GM12878 (cell line): ENCODE results near the gene MFAP3L.

Experiments
- CBFB ChIP-seq: IDR thresholded peaks from 2 replicates; pipeline ENCODE4 v1.6.1; 2016; ENCODE audit warnings: antibody characterized with exemption, low read depth
- CEBPB ChIP-seq, 2 experiments: fragments of 150-350 bp in 1 of 2; IDR thresholded peaks; 2 replicates each; pipeline ENCODE4 v1.6.1; 2012 to 2014; ENCODE audit warnings: low read depth in 2 of 2, low read length in 2 of 2, borderline replicate concordance in 1 of 2, inconsistent platforms in 1 of 2
- EGR1 ChIP-seq, 2 experiments: IDR thresholded peaks; 1 replicate in 1 of 2; 2 replicates in 1 of 2; pipeline ENCODE4 v1.6.1; 2011 to 2012; ENCODE audit warnings: low read depth in 2 of 2, low read length in 2 of 2, borderline replicate concordance in 1 of 2, mild to moderate bottlenecking in 1 of 2, moderate library complexity in 1 of 2
- EP300 ChIP-seq, 2 experiments: fragments of 150-350 bp in 1 of 2; IDR thresholded peaks; 2 replicates each; pipeline ENCODE4 v1.6.1; 2011 to 2012; ENCODE audit warnings: low read depth in 2 of 2, low read length in 2 of 2, borderline replicate concordance in 1 of 2, improper control_type of control experiment in 1 of 2, inconsistent platforms in 1 of 2; ENCODE audit not compliant: control insufficient read depth in 1 of 2
- ESRRA ChIP-seq: IDR thresholded peaks from 2 replicates; pipeline ENCODE4 v1.6.1; 2012; ENCODE audit warnings: mild to moderate bottlenecking, low read length, improper control_type of control experiment
- HDAC2 ChIP-seq: fragments of 200-600 bp; sonication (generic); IDR thresholded peaks from 2 replicates; pipeline ENCODE4 v1.6.1; 2017
- MXI1 ChIP-seq: fragments of 150-350 bp; IDR thresholded peaks from 2 replicates; pipeline ENCODE4 v1.6.1; 2011; ENCODE audit warnings: low read depth, mild to moderate bottlenecking, inconsistent platforms, low read length, improper control_type of control experiment
- PML ChIP-seq: IDR thresholded peaks from 2 replicates; pipeline ENCODE4 v1.6.1; 2012; ENCODE audit warnings: low read length, inconsistent platforms
- POLR2A ChIP-seq: IDR thresholded peaks from 2 replicates; pipeline ENCODE4 v1.6.1; 2011; ENCODE audit warnings: low read depth, mild to moderate bottlenecking, low read length
- RFX5 ChIP-seq: IDR thresholded peaks from 2 replicates; pipeline ENCODE4 v1.6.1; 2011; ENCODE audit warnings: low read depth, low read length, improper control_type of control experiment
- TF ChIP-seq, protein P1 (sequence below): fragments of 450-650 bp; IDR thresholded peaks from 2 replicates; pipeline ENCODE4 v1.6.1; 2014; ENCODE audit warnings: mild to moderate bottlenecking
- TF ChIP-seq, protein P2 (sequence below): fragments of 450-650 bp; IDR thresholded peaks from 2 replicates; pipeline ENCODE4 v1.6.1; 2018; ENCODE audit warnings: mild to moderate bottlenecking, low read depth, moderate library complexity; ENCODE audit not compliant: partially characterized antibody
- TF ChIP-seq, protein P3 (sequence below): fragments of 450-650 bp; IDR thresholded peaks from 2 replicates; pipeline ENCODE4 v1.6.1; 2016; ENCODE audit warnings: mild to moderate bottlenecking
- TF ChIP-seq, protein P4 (sequence below), 3 experiments: IDR thresholded peaks in 2 of 3; conservative IDR thresholded peaks in 1 of 3; 2 replicates each; pipeline ENCODE4 v1.5.1; 2011; ENCODE audit warnings: low read depth in 3 of 3, low read length in 3 of 3, mild to moderate bottlenecking in 3 of 3, control low read depth in 2 of 3, moderate library complexity in 2 of 3, inconsistent platforms in 1 of 3, mixed read lengths in 1 of 3; ENCODE audit not compliant: control insufficient read depth in 2 of 3, insufficient read depth in 1 of 3; ENCODE audit errors: extremely low read depth in 1 of 3

DNA sequence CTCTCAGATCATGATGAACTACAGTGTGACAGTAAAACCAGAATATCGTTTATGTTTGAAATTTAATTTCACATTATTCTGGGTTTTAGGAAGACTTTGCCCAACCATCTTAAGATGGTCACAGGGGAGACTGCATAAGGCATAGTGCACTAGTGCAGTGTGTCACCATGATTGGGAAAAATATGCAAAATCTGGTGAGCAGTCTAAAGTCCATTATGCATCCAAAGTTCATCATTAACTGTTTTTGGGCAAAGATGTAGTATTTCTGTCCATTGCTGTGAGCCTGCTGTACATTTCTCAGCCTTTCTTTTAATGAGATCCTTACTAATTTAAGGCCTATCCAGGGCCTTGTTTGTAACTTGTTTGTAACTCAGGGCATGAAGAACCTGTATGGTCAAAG is 11.3 kb upstream of the MFAP3L start:
- TF ChIP-seq EP300 (IDR thresholded peaks at IDR 0.05; ENCODE audit: borderline replicate concordance in 1 of 2, control insufficient read depth in 1 of 2, low read depth in 2 of 2, low read length in 2 of 2) (no peak), ESRRA (no peak), CEBPB (IDR thresholded peaks at IDR 0.05; ENCODE audit: borderline replicate concordance in 1 of 2, low read depth in 2 of 2, low read length in 2 of 2) (no peak), PML (no peak), RFX5 (no peak), EGR1 (IDR thresholded peaks at IDR 0.05; ENCODE audit: borderline replicate concordance in 1 of 2, low read depth in 2 of 2, low read length in 2 of 2) (no peak), HDAC2 (no peak), POLR2A (no peak), MXI1 (no peak), CBFB (no peak)
- TF ChIP-seq, protein P1, sequence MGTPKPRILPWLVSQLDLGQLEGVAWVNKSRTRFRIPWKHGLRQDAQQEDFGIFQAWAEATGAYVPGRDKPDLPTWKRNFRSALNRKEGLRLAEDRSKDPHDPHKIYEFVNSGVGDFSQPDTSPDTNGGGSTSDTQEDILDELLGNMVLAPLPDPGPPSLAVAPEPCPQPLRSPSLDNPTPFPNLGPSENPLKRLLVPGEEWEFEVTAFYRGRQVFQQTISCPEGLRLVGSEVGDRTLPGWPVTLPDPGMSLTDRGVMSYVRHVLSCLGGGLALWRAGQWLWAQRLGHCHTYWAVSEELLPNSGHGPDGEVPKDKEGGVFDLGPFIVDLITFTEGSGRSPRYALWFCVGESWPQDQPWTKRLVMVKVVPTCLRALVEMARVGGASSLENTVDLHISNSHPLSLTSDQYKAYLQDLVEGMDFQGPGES = no peak
- TF ChIP-seq, protein P2, sequence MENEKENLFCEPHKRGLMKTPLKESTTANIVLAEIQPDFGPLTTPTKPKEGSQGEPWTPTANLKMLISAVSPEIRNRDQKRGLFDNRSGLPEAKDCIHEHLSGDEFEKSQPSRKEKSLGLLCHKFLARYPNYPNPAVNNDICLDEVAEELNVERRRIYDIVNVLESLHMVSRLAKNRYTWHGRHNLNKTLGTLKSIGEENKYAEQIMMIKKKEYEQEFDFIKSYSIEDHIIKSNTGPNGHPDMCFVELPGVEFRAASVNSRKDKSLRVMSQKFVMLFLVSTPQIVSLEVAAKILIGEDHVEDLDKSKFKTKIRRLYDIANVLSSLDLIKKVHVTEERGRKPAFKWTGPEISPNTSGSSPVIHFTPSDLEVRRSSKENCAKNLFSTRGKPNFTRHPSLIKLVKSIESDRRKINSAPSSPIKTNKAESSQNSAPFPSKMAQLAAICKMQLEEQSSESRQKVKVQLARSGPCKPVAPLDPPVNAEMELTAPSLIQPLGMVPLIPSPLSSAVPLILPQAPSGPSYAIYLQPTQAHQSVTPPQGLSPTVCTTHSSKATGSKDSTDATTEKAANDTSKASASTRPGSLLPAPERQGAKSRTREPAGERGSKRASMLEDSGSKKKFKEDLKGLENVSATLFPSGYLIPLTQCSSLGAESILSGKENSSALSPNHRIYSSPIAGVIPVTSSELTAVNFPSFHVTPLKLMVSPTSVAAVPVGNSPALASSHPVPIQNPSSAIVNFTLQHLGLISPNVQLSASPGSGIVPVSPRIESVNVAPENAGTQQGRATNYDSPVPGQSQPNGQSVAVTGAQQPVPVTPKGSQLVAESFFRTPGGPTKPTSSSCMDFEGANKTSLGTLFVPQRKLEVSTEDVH = no peak
- TF ChIP-seq, protein P3, sequence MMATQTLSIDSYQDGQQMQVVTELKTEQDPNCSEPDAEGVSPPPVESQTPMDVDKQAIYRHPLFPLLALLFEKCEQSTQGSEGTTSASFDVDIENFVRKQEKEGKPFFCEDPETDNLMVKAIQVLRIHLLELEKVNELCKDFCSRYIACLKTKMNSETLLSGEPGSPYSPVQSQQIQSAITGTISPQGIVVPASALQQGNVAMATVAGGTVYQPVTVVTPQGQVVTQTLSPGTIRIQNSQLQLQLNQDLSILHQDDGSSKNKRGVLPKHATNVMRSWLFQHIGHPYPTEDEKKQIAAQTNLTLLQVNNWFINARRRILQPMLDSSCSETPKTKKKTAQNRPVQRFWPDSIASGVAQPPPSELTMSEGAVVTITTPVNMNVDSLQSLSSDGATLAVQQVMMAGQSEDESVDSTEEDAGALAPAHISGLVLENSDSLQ = no peak
- TF ChIP-seq, protein P4, sequence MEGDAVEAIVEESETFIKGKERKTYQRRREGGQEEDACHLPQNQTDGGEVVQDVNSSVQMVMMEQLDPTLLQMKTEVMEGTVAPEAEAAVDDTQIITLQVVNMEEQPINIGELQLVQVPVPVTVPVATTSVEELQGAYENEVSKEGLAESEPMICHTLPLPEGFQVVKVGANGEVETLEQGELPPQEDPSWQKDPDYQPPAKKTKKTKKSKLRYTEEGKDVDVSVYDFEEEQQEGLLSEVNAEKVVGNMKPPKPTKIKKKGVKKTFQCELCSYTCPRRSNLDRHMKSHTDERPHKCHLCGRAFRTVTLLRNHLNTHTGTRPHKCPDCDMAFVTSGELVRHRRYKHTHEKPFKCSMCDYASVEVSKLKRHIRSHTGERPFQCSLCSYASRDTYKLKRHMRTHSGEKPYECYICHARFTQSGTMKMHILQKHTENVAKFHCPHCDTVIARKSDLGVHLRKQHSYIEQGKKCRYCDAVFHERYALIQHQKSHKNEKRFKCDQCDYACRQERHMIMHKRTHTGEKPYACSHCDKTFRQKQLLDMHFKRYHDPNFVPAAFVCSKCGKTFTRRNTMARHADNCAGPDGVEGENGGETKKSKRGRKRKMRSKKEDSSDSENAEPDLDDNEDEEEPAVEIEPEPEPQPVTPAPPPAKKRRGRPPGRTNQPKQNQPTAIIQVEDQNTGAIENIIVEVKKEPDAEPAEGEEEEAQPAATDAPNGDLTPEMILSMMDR (IDR thresholded peaks at IDR 0.05 in 2 of 3, conservative IDR thresholded peaks at IDR 0.05 in 1 of 3; ENCODE audit: control insufficient read depth in 2 of 3, extremely low read depth in 1 of 3, insufficient read depth in 1 of 3, low read depth in 3 of 3, low read length in 3 of 3) = no peak
